H1 (cell line): ENCODE measurements around the gene JPT2. TPM values are rescaled to one million over a fixed set of nuclear protein-coding genes. Genes with fewer than 3 reads are reported as not detected.

Source experiments
- CTCF ChIA-PET: fragments of 300-600 bp; sonication (Branson Sonifier 250); formaldehyde crosslinking; loops from one replicate; lab custom pipeline; 2021; ENCODE audit not compliant: partially characterized antibody; lab: Charles Lee
- POLR2A ChIA-PET: fragments of 300-600 bp; sonication (Branson Sonifier 250); formaldehyde crosslinking; loops from one replicate; lab custom pipeline; 2021; ENCODE audit warnings: inconsistent platforms; ENCODE audit not compliant: partially characterized antibody; lab: Charles Lee
- DNase-seq, 2 experiments: peaks; one replicate each; pipeline versions ENCODE4 v3.0.0 to v3.0.0-alpha.2; 2010 to 2022; ENCODE audit warnings: low spot score in 2 of 2, low read depth in 1 of 2, mixed read lengths in 1 of 2
- FAIRE-seq: peaks from 2 replicates; lab custom pipeline; 2011; peaks lifted over from hg19 to GRCh38; lab: Jason Lieb, UNC
- H2AFZ ChIP-seq: 2 replicates; pipeline ENCODE4 v1.8.1; 2012; ENCODE audit warnings: low read length, inconsistent platforms
- H2AK5ac ChIP-seq: 2 replicates; pipeline ENCODE4 v1.6.1; 2013; ENCODE audit warnings: low read depth, low read length
- H2BK120ac ChIP-seq: replicated peaks from 2 replicates; pipeline ENCODE3; 2013; ENCODE audit warnings: low read depth, low read length, inconsistent platforms
- H2BK12ac ChIP-seq: 2 replicates; pipeline ENCODE4 v1.6.1; 2013; ENCODE audit warnings: low read depth, low read length
- H2BK15ac ChIP-seq: 2 replicates; pipeline ENCODE4 v1.6.1; 2013; ENCODE audit warnings: low read length
- H2BK20ac ChIP-seq: 2 replicates; pipeline ENCODE4 v1.6.1; 2013; ENCODE audit warnings: low read length
- H2BK5ac ChIP-seq: 2 replicates; pipeline ENCODE4 v1.6.1; 2013; ENCODE audit warnings: low read depth, low read length
- H3K14ac ChIP-seq: 2 replicates; pipeline ENCODE4 v1.6.1; 2013; ENCODE audit warnings: inconsistent platforms; ENCODE audit not compliant: insufficient read length
- H3K18ac ChIP-seq: 2 replicates; pipeline ENCODE4 v1.6.1; 2013; ENCODE audit warnings: low read length; ENCODE audit errors: extremely low read depth
- H3K23ac ChIP-seq: 2 replicates; pipeline ENCODE4 v1.6.1; 2013; ENCODE audit warnings: inconsistent platforms; ENCODE audit not compliant: insufficient read length
- H3K23me2 ChIP-seq: 2 replicates; pipeline ENCODE4 v1.6.1; 2013; ENCODE audit warnings: low read depth, low read length
- H3K27ac ChIP-seq: 2 replicates; pipeline ENCODE4 v1.6.1; 2011; ENCODE audit warnings: low read depth, low read length, inconsistent platforms
- H3K27me3 ChIP-seq, 4 experiments: replicated peaks in 1 of 4; 1 replicate in 1 of 4; 2 replicates in 3 of 4; pipeline versions ENCODE4 v1.6.1 to v1.8.1; 2011 to 2013; ENCODE audit warnings: low read length in 3 of 4, mild to moderate bottlenecking in 3 of 4, inconsistent platforms in 2 of 4, mixed read lengths in 2 of 4, moderate library complexity in 1 of 4; ENCODE audit not compliant: control insufficient read depth in 3 of 4, insufficient read depth in 3 of 4; ENCODE audit errors: extremely low read depth in 1 of 4
- H3K36me3 ChIP-seq, 4 experiments: 2 replicates each; pipeline versions ENCODE4 v1.6.1 to v1.8.1; 2011 to 2013; ENCODE audit warnings: mild to moderate bottlenecking in 4 of 4, low read length in 3 of 4, moderate library complexity in 2 of 4, control low read depth in 1 of 4, inconsistent platforms in 1 of 4; ENCODE audit not compliant: insufficient read depth in 4 of 4, control insufficient read depth in 2 of 4
- H3K4ac ChIP-seq: replicated peaks from 2 replicates; pipeline ENCODE3; 2013; ENCODE audit warnings: low read length, low read depth, mixed read lengths, inconsistent platforms; ENCODE audit not compliant: insufficient read length
- H3K4me1 ChIP-seq, 4 experiments: replicated peaks in 1 of 4; 1 replicate in 1 of 4; 2 replicates in 3 of 4; pipeline versions ENCODE4 v1.6.1 to v1.8.1; 2011 to 2013; ENCODE audit warnings: low read length in 3 of 4, inconsistent platforms in 2 of 4, mixed read lengths in 1 of 4; ENCODE audit not compliant: insufficient read depth in 4 of 4, control insufficient read depth in 3 of 4
- H3K4me2 ChIP-seq, 2 experiments: 2 replicates each; pipeline versions ENCODE4 v1.6.1 to v1.8.1; 2011 to 2013; ENCODE audit warnings: low read depth in 2 of 2, low read length in 2 of 2, control low read depth in 1 of 2, inconsistent platforms in 1 of 2, mild to moderate bottlenecking in 1 of 2; ENCODE audit not compliant: insufficient read depth in 1 of 2
- H3K4me3 ChIP-seq, 4 experiments: fragments of 200-600, 300-600 bp in 1 of 4; sonication (generic), shearing (Covaris generic), sonication (Bioruptor Twin) in 1 of 4; 2 replicates each; pipeline versions ENCODE4 v1.5.1 to v1.8.1; 2011 to 2016; ENCODE audit warnings: low read length in 4 of 4, low read depth in 3 of 4, control low read depth in 2 of 4, inconsistent platforms in 2 of 4, mild to moderate bottlenecking in 2 of 4, mixed read lengths in 1 of 4, moderate library complexity in 1 of 4; ENCODE audit not compliant: insufficient read depth in 2 of 4; ENCODE audit errors: extremely low read depth in 1 of 4
- H3K56ac ChIP-seq: replicated peaks from 2 replicates; pipeline ENCODE3; 2013; ENCODE audit warnings: low read depth, mild to moderate bottlenecking, mixed read lengths, low read length, inconsistent platforms; ENCODE audit not compliant: insufficient read length
- H3K79me1 ChIP-seq: 2 replicates; pipeline ENCODE4 v1.6.1; 2013; ENCODE audit warnings: low read depth, low read length, control low read depth
- H3K79me2 ChIP-seq, 2 experiments: 2 replicates each; pipeline versions ENCODE4 v1.6.1 to v1.8.1; 2012 to 2013; ENCODE audit warnings: low read length in 2 of 2, mild to moderate bottlenecking in 2 of 2, inconsistent platforms in 1 of 2; ENCODE audit not compliant: insufficient read depth in 2 of 2, control insufficient read depth in 1 of 2
- H3K9ac ChIP-seq, 4 experiments: replicated peaks in 1 of 4; 1 replicate in 1 of 4; 2 replicates in 3 of 4; pipeline versions ENCODE4 v1.6.1 to v1.8.1; 2011 to 2013; ENCODE audit warnings: low read depth in 3 of 4, low read length in 3 of 4, control low read depth in 2 of 4, mild to moderate bottlenecking in 2 of 4, moderate library complexity in 2 of 4, inconsistent platforms in 1 of 4; ENCODE audit errors: extremely low read depth in 1 of 4
- H3K9me3 ChIP-seq, 2 experiments: 2 replicates each; pipeline versions ENCODE4 v1.6.1 to v1.8.1; 2012 to 2013; ENCODE audit warnings: mild to moderate bottlenecking in 2 of 2, moderate library complexity in 2 of 2, control low read depth in 1 of 2, inconsistent platforms in 1 of 2, low read depth in 1 of 2, low read length in 1 of 2, mixed read lengths in 1 of 2; ENCODE audit not compliant: insufficient read depth in 2 of 2
- H4K20me1 ChIP-seq, 2 experiments: replicated peaks in 1 of 2; 2 replicates each; pipeline versions ENCODE3 to v1.8.1; 2011 to 2013; ENCODE audit warnings: inconsistent platforms in 2 of 2, low read length in 2 of 2, mild to moderate bottlenecking in 1 of 2; ENCODE audit not compliant: insufficient read depth in 2 of 2, control insufficient read depth in 1 of 2
- H4K5ac ChIP-seq: 2 replicates; pipeline ENCODE4 v1.6.1; 2013; ENCODE audit warnings: low read length, low read depth, mixed read lengths, inconsistent platforms; ENCODE audit not compliant: insufficient read length
- H4K8ac ChIP-seq: 2 replicates; pipeline ENCODE4 v1.8.0; 2013; ENCODE audit warnings: mild to moderate bottlenecking, moderate library complexity, low read length, inconsistent platforms; ENCODE audit not compliant: insufficient read depth; ENCODE audit errors: extremely low read depth
- H4K91ac ChIP-seq: replicated peaks from 2 replicates; pipeline ENCODE3; 2013; ENCODE audit warnings: low read length, mixed read lengths, inconsistent platforms; ENCODE audit not compliant: insufficient read length
- BRCA1 ChIP-seq: IDR thresholded peaks from 2 replicates; pipeline ENCODE4 v1.6.1; 2012; ENCODE audit warnings: low read depth, low read length, improper control_type of control experiment
- CBX8 ChIP-seq: fragments of 300-800, 300-1000 bp; sonication (generic); IDR thresholded peaks from 2 replicates; pipeline ENCODE4 v1.7.1; 2016; ENCODE audit warnings: low read depth, low read length, borderline replicate concordance
- CHD2 ChIP-seq: IDR thresholded peaks from 2 replicates; pipeline ENCODE4 v1.6.1; 2012; ENCODE audit warnings: low read length, improper control_type of control experiment
- KDM5A ChIP-seq: fragments of 200-600 bp; IDR thresholded peaks from 2 replicates; pipeline ENCODE4 v1.7.1; 2012; ENCODE audit warnings: mild to moderate bottlenecking, low read length, inconsistent platforms, mixed read lengths
- POLR2A ChIP-seq, 2 experiments: IDR thresholded peaks; 1 replicate in 1 of 2; 2 replicates in 1 of 2; pipeline ENCODE4 v1.6.1; 2011; ENCODE audit warnings: low read depth in 2 of 2, low read length in 2 of 2, mild to moderate bottlenecking in 2 of 2; ENCODE audit errors: control extremely low read depth in 1 of 2
- RBBP5 ChIP-seq: IDR thresholded peaks from 2 replicates; pipeline ENCODE4 v1.7.1; 2012; ENCODE audit warnings: low read depth, mild to moderate bottlenecking, inconsistent platforms, low read length, moderate library complexity, borderline replicate concordance
- SP4 ChIP-seq: IDR thresholded peaks from 2 replicates; pipeline ENCODE4 v1.6.1; 2012; ENCODE audit warnings: low read length, inconsistent platforms
- SRF ChIP-seq: IDR thresholded peaks from 2 replicates; pipeline ENCODE4 v1.6.1; 2011; ENCODE audit warnings: mild to moderate bottlenecking, low read depth, low read length, moderate library complexity
- WGBS, 2 experiments: shearing (Covaris generic) in 1 of 2; methylation state at CpG; one replicate each; pipeline versions ENCODE4 v1.1.6 to v1.1.7; 2013 to 2015; ENCODE audit warnings: low lambda C conversion rate in 2 of 2, mixed read lengths in 2 of 2, inconsistent platforms in 1 of 2, low coverage in 1 of 2, missing lambda C conversion rate in 1 of 2; ENCODE audit not compliant: insufficient replicate concordance in 2 of 2, insufficient coverage in 1 of 2, insufficient read length in 1 of 2; ENCODE audit errors: extremely low coverage in 1 of 2, missing lambda C conversion rate in 1 of 2; 5-methylcytosine and 5-hydroxymethylcytosine counted together
- polyA plus RNA-seq, 7 experiments: library from polyadenylated mRNA; depleted of rRNA in 3 of 7; stranded (reverse) in 5 of 7; unstranded in 2 of 7; fragments of >200 nt in 5 of 7; fragments of 200-250 nt in 2 of 7; gene quantifications; 1 replicate in 5 of 7; 2 replicates in 1 of 7; 4 replicates in 1 of 7; pipeline versions ENCODE4 v1.2.1 to v1.2.3, GENCODE V29; 2011 to 2013; ENCODE audit warnings: missing spikeins in 2 of 7, mixed read lengths in 2 of 7
- total RNA-seq: library from RNA; stranded (reverse); fragmentation: NEBNext Ultra II Directional; extraction: Animal tissue kit (Norgen Biotek cat#: 25700); gene quantifications from 2 replicates; pipeline ENCODE4 v1.2.1, GENCODE V29; 2021

JPT2 gene
- total and polyA plus RNA-seq, 2 of the 8 experiments (the other 6 are each of a cell fraction or from before 2014, with no cell fraction given): 67.6 to 197 TPM

- ChIA-PET POLR2A (interaction anchor here (0.6 to 1.9 kb wide), 2 partner anchors 14 to 482 kb away, joined by 3 to 5 read pairs; no protein-coding TSS in a partner anchor), CTCF (interaction anchor here (1.0 kb wide), 1 partner anchor 183 kb away, joined by 3 read pairs; no protein-coding TSS in a partner anchor)
- H3K18ac ChIP-seq: no peak overlapping the region
- no peak overlapping the region for H3K14ac ChIP-seq
- no peak overlapping the region for H2BK20ac ChIP-seq
- H3K9ac ChIP-seq: no peak overlapping the region
- WGBS, 2 experiments: 88% methylated on average over 9 of the region's 9 CpGs; no CpG with 5 or more reads in 1 of the 2 experiments
- no peak overlapping the region for H2BK5ac ChIP-seq
- H2BK12ac ChIP-seq: no peak overlapping the region
- H2AK5ac ChIP-seq: no peak overlapping the region
- no peaks in the 10 kb centered on the region for H3K23me2 ChIP-seq
- no peak for DNase-seq
- H2BK15ac ChIP-seq: no peak overlapping the region
- no peaks in the 10 kb centered on the region for H3K4me1 ChIP-seq
- no peak overlapping the region for H4K91ac ChIP-seq
- peaks cover 2 to 3% of the 10 kb centered on the region in 2 experiments; a peak in 2 of 4 replicates for H3K79me2 ChIP-seq
- H4K5ac ChIP-seq: no peak overlapping the region
- peaks cover 0 to 11% of the 10 kb centered on the region in 2 experiments for H4K20me1 ChIP-seq
- H3K56ac ChIP-seq: no peak overlapping the region
- H3K36me3 ChIP-seq: no peaks in the 10 kb centered on the region
- no peak overlapping the region for H3K27ac ChIP-seq
- peaks cover 2% of the 10 kb centered on the region for H3K79me1 ChIP-seq
- no peak overlapping the region for H3K23ac ChIP-seq
- H3K4me2 ChIP-seq: no peak overlapping the region
- no peak for TF ChIP-seq SP4
- no peak for TF ChIP-seq KDM5A
- no peak for TF ChIP-seq SRF
- TF ChIP-seq CHD2: no peak
- no peak for TF ChIP-seq CBX8
- TF ChIP-seq RBBP5: no peak
- no peak for TF ChIP-seq BRCA1
- TF ChIP-seq POLR2A (IDR thresholded peaks at IDR 0.05; ENCODE audit: control extremely low read depth in 1 of 2, low read depth in 2 of 2, low read length in 2 of 2): no peak
- TF ChIP-seq, all 59 proteins: peak for 0
- FAIRE-seq: no peak
- H3K27me3 ChIP-seq: no peaks in the 10 kb centered on the region
- no peak overlapping the region for H3K4ac ChIP-seq
- no peak overlapping the region for H4K8ac ChIP-seq
- H3K9me3 ChIP-seq: no peaks in the 10 kb centered on the region
- no peak overlapping the region for H3K4me3 ChIP-seq
- no peak overlapping the region for H2BK120ac ChIP-seq
- H2AFZ ChIP-seq: no peak overlapping the region
Measured at GRCh38 chr16:1721372-1721771, 43.3 kb downstream of the JPT2 start.
